GM21717 (cell line): Measurements from ENCODE around the gene CDC5L.
"Not testable (repeated sequence)": the region's sequence is repeated elsewhere in the genome, so short reads cannot be mapped to it uniquely, and the experiment has no call there.

Experiments
- ATAC-seq: cut with Tn5 transposase; IDR thresholded peaks from one replicate; pipeline ENCODE4 v1.9.1; 2021; ENCODE audit warnings: mild to moderate bottlenecking, moderate library complexity; ENCODE audit not compliant: unreplicated experiment

Gene CDC5L

DNA sequence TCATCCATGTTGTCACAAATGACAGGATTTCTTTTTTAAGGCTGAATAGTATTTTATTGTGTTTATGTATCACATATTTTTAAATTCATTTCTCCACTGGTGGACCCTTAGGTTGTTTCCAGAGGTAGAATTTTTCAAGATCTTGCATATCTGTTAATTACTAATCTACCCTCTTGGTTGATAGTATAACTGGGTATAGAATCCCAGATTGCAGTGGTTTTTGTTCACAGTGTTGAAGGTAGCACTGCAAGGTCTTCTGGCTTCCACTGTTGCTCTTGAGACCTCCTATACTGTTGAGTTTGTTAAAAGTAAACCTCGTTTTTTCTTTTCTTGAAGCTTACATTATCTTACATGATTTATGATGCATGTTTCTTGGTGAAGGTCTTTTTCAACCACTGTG is 22.9 kb downstream of the CDC5L start:
- ATAC-seq: no peak

DNA sequence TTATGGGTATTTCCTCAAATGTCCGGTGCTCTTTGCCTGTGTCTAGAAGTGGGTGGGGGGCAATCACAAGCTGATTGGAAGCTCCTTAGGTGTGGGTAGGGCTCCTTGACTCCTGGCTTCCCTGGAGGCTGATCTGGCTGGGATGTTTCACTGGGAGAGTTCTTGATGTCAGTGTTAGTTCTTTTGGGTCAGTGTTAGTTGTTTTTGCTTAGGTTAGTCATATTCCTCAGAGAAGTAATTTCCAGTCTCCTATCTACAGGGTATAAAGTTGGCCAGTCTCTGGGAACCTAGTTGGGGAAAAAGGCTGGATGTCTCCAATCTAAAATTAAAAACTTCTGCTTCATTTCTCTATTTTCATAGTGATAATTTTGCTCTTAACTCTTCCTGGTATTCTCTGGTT is 23.6 kb downstream of the CDC5L start:
- no peak for ATAC-seq

DNA sequence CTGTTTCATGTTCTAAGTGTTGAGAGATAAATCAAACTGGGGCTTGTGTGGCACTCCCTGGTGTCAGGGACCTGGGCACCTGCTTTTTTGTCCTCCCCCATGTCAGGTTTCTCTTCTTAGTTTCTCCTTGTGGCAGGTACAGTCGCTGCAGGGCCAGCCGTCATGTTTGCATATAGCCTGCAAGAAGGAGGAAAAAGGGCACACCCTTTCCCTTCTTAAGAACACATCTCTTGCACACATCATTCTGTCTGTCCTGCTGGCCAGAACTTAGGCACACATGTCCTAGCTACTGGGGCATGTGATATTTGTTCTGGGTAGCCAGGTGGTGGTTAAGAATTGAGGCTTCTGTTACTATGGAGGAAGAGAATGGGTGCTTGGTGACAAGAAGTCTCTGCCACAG is 27.9 kb downstream of the CDC5L start:
- no peak for ATAC-seq

DNA sequence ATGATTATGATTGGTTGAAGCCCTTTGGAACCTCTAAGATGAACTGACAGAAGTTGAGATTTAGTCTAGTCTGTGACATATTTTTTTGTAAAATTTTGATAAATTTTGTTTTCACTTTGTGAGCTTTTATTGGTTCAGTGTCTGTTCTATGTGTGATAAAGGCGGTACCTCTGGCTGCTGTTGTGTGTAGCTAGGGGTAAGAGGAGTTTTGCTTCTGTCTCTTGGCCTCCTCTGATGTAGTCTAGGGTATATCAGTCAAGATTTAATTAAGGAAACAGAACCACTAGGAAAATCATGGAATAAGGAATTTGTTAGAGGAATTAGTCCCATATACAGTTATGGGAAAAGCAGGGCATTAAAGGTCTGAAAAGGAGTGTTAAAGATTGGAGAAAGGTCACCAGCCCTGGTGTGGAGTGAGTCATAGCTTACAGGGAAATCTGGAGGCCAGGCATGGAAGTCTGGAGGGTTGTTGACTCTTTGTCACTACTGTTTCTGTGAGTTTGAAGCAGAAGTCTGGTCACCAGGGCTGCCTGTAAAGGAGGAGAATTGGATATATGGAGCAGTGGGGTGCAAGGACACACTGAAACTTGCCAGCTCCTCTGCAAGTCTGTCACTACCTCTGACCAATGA is 28.5 kb downstream of the CDC5L start:
- ATAC-seq: no peak

DNA sequence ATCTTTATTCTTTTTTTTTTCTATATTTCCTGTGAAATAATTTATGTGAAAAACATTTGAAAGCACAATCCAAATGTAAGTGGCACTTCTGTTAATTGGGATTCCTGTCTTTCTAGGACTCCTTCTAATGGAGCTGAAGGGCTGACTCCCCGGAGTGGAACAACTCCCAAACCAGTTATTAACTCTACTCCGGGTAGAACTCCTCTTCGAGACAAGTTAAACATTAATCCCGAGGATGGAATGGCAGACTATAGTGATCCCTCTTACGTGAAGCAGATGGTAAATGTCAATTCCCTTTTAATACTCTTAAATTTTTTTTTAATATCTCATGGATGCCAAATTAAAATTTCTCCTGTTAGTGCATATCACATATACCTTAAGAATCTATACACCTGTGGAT is 35.0 kb downstream of the CDC5L start:
- ATAC-seq: no peak

DNA sequence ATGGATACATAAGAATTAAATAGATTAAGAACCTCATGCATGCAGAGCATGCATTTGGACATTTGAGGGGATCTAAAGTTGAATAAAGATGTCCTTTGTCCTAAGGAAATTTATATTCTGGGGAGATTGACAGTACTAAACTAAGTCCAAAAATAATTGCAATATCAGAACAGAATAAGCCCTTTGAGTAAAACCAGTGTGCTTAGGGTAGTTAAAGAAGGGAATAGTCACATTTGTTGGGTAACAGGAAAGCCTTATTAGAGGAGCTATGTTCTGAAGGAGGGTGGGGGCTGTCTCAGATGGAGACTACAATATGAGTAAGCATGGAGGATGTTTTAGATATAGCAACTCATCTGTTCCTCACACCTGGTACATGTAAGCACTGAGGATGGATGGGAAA is 35.8 kb downstream of the CDC5L start:
- ATAC-seq: no peak

DNA sequence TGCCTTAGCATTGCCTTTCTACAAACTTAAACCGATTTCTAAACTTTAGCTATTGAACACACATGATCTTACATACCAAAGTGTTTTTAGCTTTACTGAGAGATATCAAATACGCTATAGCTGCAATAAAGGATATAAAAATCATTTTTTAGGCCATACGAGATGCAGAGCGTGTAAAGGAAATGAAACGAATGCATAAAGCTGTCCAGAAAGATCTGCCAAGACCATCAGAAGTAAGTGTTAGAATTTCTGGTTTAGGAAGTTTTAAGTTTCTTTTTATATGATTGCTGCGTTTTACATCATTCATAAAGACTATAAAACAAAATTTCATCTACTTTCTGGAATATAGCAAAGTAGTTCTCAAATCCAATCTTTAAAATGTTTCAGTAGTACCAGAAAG is 38.4 kb downstream of the CDC5L start:
- no peak for ATAC-seq

DNA sequence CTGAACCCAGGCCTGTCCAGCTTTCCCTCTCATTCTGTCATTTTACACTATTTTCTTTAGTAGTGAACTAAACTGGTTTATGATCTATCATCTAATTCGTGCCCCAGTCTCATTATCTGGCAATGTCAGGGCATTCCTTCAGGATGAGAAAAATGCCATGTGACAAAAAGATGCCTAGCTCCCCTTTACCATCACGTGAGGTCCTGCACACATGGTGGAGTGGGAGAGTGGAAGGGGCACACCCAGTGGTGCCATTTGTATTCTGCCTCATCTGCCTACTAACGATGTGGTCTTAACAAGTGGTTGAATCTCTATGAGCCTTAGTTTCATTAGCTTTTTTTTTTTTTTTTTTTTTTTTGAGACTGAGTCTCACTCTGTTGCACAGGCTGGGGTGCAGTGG is 41.2 kb downstream of the CDC5L start:
- ATAC-seq: no peak

DNA sequence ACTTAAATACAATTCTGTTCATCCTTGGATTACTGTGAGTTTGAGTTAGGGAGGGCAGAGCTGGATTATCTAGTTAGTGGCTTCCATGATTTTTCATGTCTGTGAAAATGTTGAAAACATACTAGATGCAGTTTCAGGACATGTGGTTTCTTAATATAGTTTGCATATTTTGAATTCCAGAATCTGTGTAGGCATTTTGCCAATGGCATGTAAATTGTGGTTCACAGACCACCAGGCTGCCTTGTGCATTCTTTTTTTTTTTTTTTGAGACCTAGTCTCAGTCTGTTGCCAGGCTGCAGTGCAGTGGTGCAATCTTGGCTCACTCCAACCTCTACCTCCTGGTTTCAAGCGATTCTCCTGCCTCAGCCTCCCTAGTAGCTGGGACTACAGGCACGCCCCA is 42.8 kb downstream of the CDC5L start:
- no peak for ATAC-seq

DNA sequence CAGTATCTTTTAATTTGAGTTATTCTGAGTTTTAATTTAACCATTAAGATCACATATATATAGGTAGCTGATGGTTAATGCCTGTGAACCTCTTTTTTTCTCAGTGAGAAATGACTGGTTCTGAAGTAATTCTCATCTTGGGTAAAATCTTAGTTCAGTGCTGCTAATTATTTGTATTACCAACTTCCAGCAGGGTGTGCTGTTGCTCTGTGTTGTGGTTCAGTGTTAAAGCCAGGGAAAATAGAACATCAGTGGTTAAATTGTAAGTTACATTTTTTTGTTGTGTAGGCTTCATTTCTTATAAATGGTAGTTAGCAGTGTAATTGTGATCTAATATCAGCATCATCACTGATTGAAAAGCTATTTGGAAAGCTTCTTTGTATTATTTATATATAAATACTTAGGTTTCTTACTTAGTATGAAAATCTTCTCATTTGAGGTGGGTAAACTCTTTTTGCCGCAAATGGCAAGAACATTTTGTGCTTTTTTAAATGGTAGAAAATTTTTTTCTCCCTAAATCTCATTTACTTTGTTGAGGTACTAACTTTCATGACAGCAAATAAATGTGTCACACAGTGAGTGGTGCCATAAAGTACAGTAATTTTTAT is 43.7 kb downstream of the CDC5L start:
- ATAC-seq: peak; percentile 55

DNA sequence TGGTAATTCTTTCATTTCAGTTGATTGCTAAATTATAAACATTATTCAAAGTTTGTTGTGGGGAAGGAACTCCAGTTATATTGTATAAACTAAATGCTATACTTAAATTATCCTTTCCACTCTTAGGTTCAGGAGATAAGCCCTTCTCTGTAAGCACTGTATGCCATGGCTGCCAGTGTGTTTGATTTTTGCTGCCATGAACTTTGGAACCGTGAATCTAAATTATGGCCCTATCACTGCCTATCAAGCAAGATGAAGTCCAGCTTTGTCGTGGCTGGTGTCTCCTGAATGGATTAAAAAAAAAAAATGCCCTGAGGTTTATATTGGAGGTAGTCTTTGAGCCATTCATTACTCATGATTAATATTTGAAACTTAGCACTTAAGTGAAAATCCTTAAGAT is 44.7 kb downstream of the CDC5L start:
- ATAC-seq: no peak

DNA sequence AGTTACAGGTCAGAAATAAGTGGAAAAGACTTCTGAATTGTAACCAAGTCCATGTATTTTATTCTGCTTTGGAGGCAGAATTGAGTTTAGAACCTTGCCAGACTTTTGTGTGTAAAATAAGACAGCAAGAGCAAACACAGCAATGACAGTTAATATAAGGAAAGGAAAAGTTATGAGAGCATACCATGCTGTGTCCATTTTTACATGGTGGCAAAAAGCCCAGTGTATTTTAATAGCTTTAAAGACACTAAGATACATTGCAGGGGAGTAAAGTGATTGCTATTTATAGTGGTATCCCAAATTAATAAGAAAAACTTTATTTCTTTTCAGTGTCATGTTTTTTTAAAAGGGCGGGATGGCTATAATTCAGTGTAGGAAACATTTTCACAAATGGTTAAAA is 45.2 kb downstream of the CDC5L start:
- no peak for ATAC-seq

DNA sequence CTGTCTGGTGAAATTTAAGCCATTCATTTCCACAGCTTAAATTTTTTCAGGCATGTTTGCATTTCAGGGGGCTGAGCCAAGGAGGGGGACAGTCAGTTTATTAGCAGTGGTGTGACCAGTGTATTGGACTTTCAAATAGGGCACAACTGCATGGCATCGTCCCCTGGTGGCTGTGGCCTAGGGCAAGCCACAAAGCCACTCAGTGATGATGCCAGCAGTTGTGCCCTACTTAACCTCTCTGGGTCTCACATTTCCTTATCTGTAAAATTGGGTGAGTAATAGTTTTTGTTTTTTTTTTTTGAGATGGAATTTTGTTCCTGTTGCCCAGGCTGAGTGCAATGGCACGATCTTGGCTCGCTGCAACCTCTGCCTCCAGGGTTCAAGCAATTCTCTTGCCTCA is 48.0 kb downstream of the CDC5L start:
- ATAC-seq: no peak

DNA sequence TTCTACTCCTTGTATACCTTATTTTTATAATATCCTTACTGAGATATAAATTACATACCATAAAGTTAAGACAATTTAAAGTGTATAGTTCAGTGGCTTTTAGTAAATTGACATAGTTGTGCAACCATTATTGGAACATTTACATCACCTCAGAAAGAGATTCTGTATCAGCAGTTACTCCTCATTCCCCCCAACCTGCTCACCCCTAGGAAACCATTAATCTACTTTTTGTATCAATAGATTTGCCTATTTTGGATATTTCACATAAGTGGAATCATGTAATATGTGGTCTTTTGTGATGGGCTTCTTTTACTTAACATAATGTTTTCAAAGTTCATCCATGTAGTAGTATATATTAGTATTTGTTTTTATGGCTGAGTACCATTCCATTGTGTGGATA is 51.3 kb downstream of the CDC5L start:
- no peak for ATAC-seq

DNA sequence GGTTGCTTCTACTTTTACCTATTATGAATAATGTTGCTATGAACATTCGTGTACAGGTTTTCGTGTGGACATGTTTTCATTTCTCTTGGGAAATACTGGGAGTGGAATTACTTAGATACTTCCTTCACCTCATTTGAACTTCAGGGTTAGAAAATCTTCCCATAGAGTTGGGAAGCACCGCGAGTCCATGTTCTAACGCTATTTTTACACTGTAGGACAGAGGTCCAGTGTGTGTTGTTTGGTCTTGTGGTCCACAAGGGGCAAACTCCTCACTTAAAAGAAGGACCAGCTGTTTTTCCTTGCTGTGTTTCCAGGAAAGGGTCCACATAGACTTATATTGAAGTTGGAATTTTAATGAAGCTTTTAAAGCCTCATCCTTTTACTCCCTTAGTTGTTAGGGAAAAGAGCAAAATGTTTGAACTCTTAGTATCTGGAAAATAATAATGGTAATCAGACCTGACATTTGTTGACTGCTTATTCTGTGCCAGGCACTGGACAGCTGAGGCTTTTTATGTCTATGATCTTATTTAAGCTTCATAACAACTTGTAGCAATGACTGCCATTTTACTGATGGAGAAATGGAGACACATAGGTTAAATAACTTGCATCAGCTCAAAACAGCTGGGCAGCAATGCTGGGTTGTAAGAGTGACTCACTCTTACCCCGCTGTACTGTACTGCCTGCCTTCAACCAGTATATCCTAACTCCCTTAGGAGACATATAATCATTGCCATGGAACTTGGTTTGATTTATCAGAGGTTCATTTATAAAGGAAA is 52.0 kb downstream of the CDC5L start:
- ATAC-seq: no peak

DNA sequence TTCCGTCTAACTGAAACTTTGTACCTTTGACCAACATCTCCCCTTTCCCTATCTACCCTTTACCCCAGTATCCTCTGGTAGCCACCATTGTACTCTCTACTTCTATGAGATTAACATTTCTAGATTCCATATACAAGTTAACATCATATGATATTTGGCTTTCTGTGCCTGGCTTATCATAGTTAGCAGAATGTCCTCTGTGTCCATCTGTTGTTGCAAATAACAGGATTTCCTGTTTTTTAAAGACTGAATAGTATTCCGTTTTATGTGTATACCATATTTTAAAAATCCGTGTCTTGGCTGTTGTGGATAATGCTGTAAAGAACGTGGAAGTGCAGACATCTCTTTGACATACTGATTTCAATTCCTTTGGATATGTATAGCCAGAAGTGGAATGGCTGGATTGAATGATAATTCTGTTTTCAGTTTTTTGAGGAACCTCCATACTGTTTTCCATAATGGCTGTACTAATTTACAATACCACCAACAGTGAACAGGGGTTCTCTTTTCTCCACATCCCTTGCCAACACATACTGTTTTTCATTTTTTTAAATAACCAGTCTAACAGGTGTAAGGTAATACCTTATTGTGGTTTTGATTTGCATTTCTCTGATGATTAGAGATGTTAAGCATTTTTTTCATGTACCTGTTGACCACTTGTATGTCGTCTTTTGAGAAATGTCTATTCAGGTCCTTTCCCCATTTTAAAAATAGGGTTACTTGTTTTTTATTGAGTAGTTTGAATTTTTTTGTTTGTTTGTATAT is 53.8 kb downstream of the CDC5L start:
- ATAC-seq: no peak

DNA sequence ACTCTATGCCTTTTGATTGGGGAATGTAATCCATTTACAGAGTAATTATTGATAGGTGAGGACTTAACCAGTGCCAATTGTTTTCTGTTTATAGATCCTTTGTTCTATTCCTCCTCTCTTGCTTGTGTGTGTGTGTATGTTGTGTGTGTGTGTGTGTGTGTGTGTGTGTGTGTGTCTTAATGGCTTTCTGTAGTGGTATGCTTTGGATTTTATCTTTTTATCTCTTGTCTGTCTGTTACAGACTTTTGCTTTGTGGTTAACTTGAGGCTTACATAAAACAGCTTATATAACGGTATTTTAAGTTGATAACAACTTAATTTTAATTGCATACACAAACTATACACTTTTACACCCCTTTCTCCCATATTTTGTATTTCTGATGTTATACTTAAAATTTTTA is 54.7 kb downstream of the CDC5L start:
- no peak for ATAC-seq

DNA sequence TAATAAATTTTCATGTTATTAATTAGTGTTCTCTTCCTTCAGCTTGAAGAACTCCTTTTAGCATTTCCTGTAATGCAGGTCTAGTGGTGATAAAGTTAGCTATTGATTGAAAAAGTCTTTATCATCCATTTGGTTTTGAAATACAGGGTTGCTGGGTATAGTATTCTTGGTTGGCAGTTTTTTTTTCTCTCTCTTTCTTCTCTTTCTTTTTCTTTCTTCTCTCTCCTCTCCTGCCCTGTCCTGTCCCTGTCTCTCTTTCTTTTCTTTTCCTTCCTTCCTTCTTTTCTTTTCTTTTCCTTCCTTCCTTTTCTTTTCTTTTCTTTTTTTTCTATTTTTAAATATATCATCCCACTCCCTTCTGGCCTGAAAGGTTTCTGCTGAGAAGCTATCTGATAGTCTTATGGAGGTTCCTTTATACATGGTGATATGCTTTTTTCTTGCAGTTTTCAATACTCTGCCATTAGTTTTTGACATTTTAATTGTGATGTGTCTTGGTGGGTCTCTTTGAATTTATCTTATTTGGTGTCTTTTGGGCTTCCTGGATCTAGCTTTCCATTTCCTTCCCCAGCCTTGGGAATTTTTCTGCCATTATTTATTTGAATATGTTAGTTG is 55.4 kb downstream of the CDC5L start:
- no peak for ATAC-seq

DNA sequence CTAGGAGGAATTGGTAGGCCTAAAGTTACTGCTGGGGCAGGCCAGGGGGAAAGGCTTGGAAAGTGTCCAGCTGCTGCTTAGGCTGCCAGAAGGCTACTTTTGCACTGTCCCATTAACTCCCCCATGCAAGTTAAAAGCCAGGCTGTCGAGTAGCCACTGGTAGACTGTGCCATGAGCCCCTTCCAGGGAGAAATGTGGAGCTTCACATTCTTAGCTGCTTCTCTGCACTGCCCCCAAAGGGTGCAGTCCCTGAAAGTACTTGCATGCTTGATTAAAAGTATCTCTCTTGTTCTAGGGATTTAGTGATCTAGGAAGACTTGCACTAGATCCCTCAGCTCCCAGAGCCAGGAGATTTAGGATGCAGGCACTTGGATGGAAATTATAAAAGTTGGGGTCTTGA is 57.3 kb downstream of the CDC5L start:
- ATAC-seq: no peak

DNA sequence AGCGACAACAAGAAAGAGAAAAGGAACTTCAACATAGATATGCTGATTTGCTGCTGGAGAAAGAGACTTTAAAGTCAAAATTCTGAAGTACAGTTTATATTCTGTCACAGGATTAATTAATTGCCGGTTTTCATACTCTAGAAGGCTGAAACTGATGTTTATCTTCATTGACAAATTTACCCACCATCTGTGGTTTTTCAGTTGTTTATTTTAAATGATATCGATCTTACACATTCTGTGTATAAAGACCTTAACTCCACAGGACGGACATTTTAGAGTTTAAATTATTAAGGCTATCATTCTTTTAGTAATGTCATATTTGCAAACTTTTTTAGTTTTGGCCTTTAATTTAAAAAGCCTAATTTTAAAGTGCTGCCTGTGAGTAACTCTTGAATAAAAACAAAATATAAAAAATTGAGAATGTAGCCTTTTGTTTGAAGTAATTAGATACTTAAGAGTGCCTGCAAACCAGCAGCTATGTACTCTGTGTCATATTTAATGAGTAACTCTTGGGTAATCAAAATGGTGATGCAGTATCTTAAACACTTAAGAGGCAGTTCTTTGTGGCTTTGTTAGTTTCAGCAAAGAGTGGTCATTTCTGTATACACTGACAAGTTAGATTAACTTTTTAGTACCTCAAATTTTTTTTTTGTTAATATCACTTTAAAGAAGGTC is 59.3 kb downstream of the CDC5L start:
- no peak for ATAC-seq

DNA sequence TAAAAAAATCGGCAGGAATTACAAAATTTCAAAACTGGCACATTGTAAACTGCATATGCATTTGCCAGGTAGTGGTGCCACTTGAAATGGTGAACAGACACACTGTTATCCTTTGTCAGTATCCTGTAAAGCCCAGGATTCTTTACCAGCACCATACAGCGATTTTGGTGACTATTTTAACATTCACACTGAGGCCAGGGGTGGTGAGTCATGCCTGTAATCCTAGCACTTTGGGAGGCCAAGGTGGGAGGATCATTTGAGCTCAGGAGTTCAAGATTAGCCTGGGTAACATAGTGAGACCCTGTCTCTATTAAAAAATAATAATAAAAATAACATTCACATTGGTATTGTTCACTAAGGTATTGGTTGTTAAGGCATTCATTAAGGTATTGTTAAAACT is 61.7 kb downstream of the CDC5L start:
- not testable (repeated sequence) for ATAC-seq
